WI38 (cell line): Measurements from ENCODE around the gene SMG9.

Source experiments
- H3K4me3 ChIP-seq: 2 replicates; pipeline ENCODE4 v1.5.1; 2011; ENCODE audit warnings: low read depth, mild to moderate bottlenecking, control low read depth, low read length
- TF ChIP-seq, protein P1 (sequence below): IDR thresholded peaks from 2 replicates; pipeline ENCODE4 v1.5.1; 2012; ENCODE audit warnings: low read depth, mild to moderate bottlenecking, control low read depth, low read length

Gene SMG9

DNA sequence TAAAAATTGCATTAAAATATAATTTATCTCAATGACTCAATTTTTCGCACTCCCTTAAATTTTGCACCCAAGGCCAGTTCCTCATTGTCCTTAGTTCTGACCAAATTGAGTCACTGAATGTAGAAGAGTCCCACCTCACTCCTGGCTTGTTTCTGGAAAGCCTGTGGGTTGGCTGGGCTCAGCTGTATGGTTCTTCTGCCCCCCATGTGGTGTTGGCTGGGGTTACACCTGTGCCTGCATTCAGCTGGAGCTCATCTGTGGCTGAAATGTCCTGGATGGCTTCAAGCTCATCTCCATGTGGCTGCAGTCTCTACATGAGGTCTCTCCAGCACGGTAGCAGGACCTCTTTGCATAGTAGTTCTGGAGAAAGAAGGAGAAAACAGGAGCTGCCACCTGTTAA is 46.0 kb downstream of the SMG9 start:
- no peak overlapping the region for H3K4me3 ChIP-seq
- TF ChIP-seq, protein P1, sequence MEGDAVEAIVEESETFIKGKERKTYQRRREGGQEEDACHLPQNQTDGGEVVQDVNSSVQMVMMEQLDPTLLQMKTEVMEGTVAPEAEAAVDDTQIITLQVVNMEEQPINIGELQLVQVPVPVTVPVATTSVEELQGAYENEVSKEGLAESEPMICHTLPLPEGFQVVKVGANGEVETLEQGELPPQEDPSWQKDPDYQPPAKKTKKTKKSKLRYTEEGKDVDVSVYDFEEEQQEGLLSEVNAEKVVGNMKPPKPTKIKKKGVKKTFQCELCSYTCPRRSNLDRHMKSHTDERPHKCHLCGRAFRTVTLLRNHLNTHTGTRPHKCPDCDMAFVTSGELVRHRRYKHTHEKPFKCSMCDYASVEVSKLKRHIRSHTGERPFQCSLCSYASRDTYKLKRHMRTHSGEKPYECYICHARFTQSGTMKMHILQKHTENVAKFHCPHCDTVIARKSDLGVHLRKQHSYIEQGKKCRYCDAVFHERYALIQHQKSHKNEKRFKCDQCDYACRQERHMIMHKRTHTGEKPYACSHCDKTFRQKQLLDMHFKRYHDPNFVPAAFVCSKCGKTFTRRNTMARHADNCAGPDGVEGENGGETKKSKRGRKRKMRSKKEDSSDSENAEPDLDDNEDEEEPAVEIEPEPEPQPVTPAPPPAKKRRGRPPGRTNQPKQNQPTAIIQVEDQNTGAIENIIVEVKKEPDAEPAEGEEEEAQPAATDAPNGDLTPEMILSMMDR: no peak

DNA sequence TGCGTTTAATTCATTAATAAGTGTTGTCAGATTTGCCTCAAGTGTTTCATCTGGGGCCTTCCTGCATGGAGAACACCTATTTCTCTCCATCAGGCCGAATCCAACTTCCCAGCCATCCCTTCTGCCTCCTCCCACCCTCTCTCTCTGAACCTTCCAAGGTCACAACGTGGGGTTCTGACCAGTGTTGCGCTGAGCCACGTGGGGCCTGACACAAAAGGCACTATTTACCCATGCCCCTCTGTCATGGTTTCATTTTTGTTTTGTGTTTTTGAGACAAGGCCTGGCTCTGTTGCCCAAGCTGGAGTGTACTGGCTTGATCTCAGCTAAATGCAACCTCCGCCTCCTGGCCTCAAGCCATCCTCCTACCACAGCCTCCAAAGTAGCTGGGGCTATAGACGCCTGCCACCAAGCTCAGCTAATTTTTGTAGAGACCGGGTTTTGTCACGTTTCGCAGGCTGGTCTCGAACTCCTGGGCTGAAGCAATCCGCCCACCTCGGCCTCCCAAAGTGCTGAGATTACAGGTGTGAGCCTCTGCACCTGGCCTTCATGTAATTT is 47.5 kb downstream of the SMG9 start:
- H3K4me3 ChIP-seq: no peak overlapping the region
- TF ChIP-seq, protein P1: no peak

DNA sequence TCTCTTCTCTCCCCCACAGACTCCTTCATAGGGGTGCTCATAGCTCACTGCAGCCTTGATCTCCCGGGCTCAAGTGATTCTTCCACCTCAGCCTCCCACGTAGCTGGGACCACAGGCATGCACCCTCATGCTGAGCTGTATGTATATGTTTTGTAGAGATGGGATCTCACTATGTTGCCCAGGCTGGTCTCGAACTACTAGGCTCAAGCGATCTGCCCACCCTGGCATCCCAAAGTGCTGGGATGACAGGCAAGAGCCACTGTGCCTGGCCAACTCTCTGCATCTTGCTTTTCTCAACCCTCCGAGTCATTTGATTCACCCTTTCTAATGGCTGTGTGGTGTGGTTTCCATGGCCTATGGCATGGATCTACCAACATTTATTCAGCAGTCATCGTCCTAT is 49.0 kb downstream of the SMG9 start:
- TF ChIP-seq, protein P1: no peak
- H3K4me3 ChIP-seq: no peak overlapping the region

DNA sequence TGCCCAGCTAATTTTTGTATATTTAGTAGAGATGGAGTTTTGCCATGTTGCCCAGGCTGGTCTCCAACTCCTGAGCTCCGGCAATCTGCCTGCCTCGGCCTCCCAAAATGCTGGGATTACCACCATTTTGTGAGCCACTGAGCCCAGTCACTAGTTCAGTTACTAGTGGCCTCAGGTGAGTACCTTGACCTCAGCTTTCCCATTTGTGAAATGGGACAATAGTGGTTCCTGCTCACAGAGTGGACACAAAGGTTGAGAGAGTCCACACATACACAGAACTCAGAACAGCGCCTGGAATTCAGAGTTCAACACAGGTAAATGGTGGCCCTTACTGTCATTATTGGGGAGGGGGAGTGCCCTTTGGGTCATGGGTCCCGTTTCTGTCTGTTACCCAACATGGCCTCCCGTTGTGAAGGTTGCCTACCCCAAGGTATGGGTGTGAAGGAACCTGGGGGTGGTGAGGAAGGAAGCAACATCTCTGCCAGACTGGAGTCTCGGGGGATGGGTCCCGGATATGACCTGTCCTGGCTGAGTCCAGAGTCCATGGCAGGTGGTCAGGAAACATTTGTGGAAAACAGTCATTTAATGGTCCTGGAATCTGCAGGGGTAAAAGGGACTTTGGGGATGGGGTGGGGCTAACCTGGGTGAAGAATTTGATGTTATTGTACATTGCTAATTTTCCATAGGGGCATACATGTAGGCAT is 50.6 kb downstream of the SMG9 start:
- TF ChIP-seq, protein P1: no peak
- H3K4me3 ChIP-seq: no peak overlapping the region

DNA sequence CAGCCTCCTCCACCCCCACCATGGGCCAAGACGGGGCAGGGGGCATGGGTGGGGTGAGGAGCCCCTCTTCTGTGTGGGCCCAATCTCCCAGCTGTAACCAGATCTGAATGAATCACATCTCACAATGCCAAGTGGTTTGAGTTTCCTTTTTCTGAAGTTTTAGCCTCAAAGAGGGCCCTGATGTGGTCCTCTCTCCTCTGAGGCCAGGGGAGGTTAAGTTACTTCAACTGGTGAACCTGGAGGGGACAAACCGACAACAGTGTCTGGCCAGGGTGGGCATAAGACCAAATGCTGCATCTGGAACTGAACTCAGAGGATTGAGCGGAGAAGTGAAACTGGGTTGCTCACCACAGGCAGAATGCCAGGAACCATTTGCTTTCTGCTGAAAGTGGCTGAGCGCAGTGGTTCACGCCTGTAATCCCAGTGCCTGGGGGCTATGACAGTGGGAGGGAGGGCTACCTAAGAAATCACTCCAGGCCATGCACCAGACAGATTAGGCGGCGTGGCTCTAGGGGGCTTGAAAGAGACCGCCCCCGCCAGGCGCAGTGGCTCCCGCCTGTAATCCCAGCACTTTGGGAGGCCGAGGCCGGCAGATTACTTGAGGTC is 54.3 kb downstream of the SMG9 start:
- peak overlapping the region; percentile 49 for H3K4me3 ChIP-seq
- TF ChIP-seq, protein P1: no peak

DNA sequence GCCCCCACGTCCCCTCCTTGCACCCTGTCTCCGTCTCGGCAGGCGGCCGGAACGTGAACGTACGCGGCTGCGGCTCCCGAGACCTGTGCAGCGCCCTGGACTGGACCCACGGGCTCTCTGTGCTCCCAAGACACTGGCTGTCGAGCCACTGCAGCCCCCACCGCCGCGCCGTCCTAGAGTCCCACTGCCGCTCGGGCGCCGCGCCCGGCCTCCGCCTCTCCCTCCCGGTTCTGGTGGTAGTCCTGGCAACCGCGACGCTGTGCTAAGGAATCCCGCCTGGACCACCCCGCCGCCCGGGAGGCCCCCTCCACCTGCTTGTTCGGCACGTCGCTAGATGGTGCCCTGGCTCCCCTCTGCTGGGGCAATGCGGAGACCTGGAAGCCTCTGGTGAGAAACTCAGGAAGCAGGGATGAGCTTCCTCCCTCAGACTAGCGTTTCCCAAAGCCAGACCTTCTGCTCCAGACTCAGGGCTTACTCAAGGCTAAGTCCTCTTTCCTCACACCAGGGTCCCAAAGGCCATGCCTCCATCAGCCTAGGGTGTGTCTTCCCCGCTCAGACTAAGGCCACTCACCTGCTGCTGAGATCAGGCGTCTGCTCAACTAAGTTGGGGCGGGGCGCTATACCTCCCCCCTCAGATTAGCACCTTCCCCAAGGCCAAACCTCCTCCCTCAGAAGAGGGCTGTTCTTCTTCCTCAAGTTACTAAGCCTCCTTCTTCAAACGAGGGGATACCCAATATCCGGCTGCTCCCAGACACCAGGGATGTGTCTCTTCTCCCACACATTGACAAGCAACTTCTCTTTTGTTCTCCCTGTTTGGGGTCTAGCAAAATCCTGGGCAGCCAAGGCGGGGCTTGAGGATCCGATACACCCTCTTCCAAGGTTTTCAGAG is 55.0 kb downstream of the SMG9 start:
- TF ChIP-seq, protein P1: no peak
- H3K4me3 ChIP-seq: no peak overlapping the region
